NCI-H187 (cell line): ENCODE data around the gene RAB30.
"Not testable (repeated sequence)": the region's sequence is repeated elsewhere in the genome, so short reads cannot be mapped to it uniquely, and the experiment has no call there.

Experiments
- DNase-seq, 2 experiments: peaks; one replicate each; lab custom pipeline; 2025; lab: John Stamatoyannopoulos, UW

Gene RAB30

GRCh38 chr11:82981852-82982251 lies 89.8 kb downstream of the RAB30 start:
- DNase-seq, result no peak

GRCh38 chr11:82980947-82981346 lies 90.8 kb downstream of the RAB30 start:
- DNase-seq, result no peak

GRCh38 chr11:82980292-82980691 lies 91.4 kb downstream of the RAB30 start:
- no peak for DNase-seq

GRCh38 chr11:82979824-82980223 lies 91.9 kb downstream of the RAB30 start:
- DNase-seq, result no peak

GRCh38 chr11:82978422-82979099 lies 93.1 kb downstream of the RAB30 start:
- no peak for DNase-seq

GRCh38 chr11:82976786-82977185 lies 94.9 kb downstream of the RAB30 start:
- no peak for DNase-seq

GRCh38 chr11:82975882-82976281 lies 95.8 kb downstream of the RAB30 start:
- no peak for DNase-seq

- no peak for DNase-seq
Measured at GRCh38 chr11:82974851-82975250, 96.8 kb downstream of the RAB30 start.

- DNase-seq, result no peak
Measured at GRCh38 chr11:82974135-82974534, 97.6 kb downstream of the RAB30 start.

- DNase-seq, result no peak
Measured at GRCh38 chr11:82972103-82972502, 99.6 kb downstream of the RAB30 start.

- not testable (repeated sequence) for DNase-seq
Measured at GRCh38 chr11:82971519-82971946, 100.2 kb downstream of the RAB30 start.

- DNase-seq, result not testable (repeated sequence)
Measured at GRCh38 chr11:82970507-82971083, 101.1 kb downstream of the RAB30 start.

- DNase-seq, result no peak
Measured at GRCh38 chr11:82969811-82970210, 101.9 kb downstream of the RAB30 start.

- no peak for DNase-seq
Measured at GRCh38 chr11:82967381-82967780, 104.3 kb downstream of the RAB30 start.

- DNase-seq, result not testable (repeated sequence)
Measured at GRCh38 chr11:82962021-82962420, 109.7 kb downstream of the RAB30 start.

GRCh38 chr11:82960779-82961143 lies 110.9 kb downstream of the RAB30 start:
- DNase-seq, result no peak

GRCh38 chr11:82959987-82960778 lies 111.5 kb downstream of the RAB30 start:
- no peak for DNase-seq

- DNase-seq, result peak; percentile 44 to 48
Measured at GRCh38 chr11:82955736-82956453, 115.8 kb downstream of the RAB30 start.

GRCh38 chr11:82950502-82950901 lies 121.2 kb downstream of the RAB30 start:
- DNase-seq, result not testable (repeated sequence)

GRCh38 chr11:82949352-82949751 lies 122.3 kb downstream of the RAB30 start:
- no peak for DNase-seq

- no peak for DNase-seq
Measured at GRCh38 chr11:82945682-82946081, 126.0 kb downstream of the RAB30 start.

- DNase-seq, result not testable (repeated sequence)
Measured at GRCh38 chr11:82945041-82945440, 126.7 kb downstream of the RAB30 start.
